ENCODE measurements around the gene KCNK4.
"Not testable (repeated sequence)": the region's sequence is repeated elsewhere in the genome, so short reads cannot be mapped to it uniquely, and the experiment has no call there.

Gene KCNK4

GRCh38 chr11:64314805-64315561 is 23.9 kb downstream of the KCNK4 start:
- H3K4me3 ChIP-seq (ENCODE audit: low read depth, low read length) = no peak overlapping the region

GRCh38 chr11:64315667-64316526 is 24.8 kb downstream of the KCNK4 start:
- not testable (repeated sequence) for DNase-seq (ENCODE audit: low read depth); H3K4me3 ChIP-seq (ENCODE audit: low read depth, low read length)

More at GRCh38 chr11:64314805-64315561, 23.9 kb downstream of the KCNK4 start:
- no peak for DNase-seq (ENCODE audit: low read depth)
- no peak for TF ChIP-seq CTCF (conservative IDR thresholded peaks at IDR 0.05; ENCODE audit: low read depth, low read length)

GRCh38 chr11:64316672-64317324 is 25.7 kb downstream of the KCNK4 start:
- peak overlapping the region; percentile 99 for H3K4me3 ChIP-seq (ENCODE audit: low read depth, low read length)
- TF ChIP-seq CTCF (conservative IDR thresholded peaks at IDR 0.05; ENCODE audit: low read depth, low read length) = peak; percentile 20

GRCh38 chr11:64317325-64317960 is 26.3 kb downstream of the KCNK4 start, which contains the start of gene TRMT112:
Gene TRMT112, minus strand, starts transcription at chr11:64317559. Its CDS starts 33 bp downstream, at chr11:64317526.
- no peak for TF ChIP-seq CTCF (conservative IDR thresholded peaks at IDR 0.05; ENCODE audit: low read depth, low read length)
- peak; percentile 99 for DNase-seq (ENCODE audit: low read depth)
- H3K4me3 ChIP-seq (ENCODE audit: low read depth, low read length) = peak within 1 kb of the TSS; percentile 99

More at GRCh38 chr11:64316672-64317324, 25.7 kb downstream of the KCNK4 start:
- peak; percentile 26 for DNase-seq (ENCODE audit: low read depth)

- peak; percentile 97 for DNase-seq (ENCODE audit: low read depth)
- TF ChIP-seq CTCF (conservative IDR thresholded peaks at IDR 0.05; ENCODE audit: low read depth, low read length) = no peak
- peak within 1 kb of the TSS; percentile 99 for H3K4me3 ChIP-seq (ENCODE audit: low read depth, low read length)
These were observed 27.1 kb downstream of the KCNK4 start, which contains the start of gene PRDX5 for GRCh38 chr11:64317961-64318765. Gene PRDX5, plus strand, starts transcription at chr11:64318121. Its CDS starts 95 bp downstream, at chr11:64318216.

GRCh38 chr11:64318766-64319761 is 28.0 kb downstream of the KCNK4 start:
- peak overlapping the region; percentile 99 for H3K4me3 ChIP-seq (ENCODE audit: low read depth, low read length)
- TF ChIP-seq CTCF (conservative IDR thresholded peaks at IDR 0.05; ENCODE audit: low read depth, low read length) = no peak
- DNase-seq (ENCODE audit: low read depth) = no peak
